RCC 7860 (cell line): ENCODE measurements around the gene NHSL2.

Experiments used
- DNase-seq: peaks from one replicate; pipeline ENCODE4 v3.0.0-alpha.2; 2015; ENCODE audit warnings: low spot score
- FAIRE-seq: peaks from 2 replicates; lab custom pipeline; 2012; peaks lifted over from hg19 to GRCh38; lab: Jason Lieb, UNC

Gene NHSL2

DNA sequence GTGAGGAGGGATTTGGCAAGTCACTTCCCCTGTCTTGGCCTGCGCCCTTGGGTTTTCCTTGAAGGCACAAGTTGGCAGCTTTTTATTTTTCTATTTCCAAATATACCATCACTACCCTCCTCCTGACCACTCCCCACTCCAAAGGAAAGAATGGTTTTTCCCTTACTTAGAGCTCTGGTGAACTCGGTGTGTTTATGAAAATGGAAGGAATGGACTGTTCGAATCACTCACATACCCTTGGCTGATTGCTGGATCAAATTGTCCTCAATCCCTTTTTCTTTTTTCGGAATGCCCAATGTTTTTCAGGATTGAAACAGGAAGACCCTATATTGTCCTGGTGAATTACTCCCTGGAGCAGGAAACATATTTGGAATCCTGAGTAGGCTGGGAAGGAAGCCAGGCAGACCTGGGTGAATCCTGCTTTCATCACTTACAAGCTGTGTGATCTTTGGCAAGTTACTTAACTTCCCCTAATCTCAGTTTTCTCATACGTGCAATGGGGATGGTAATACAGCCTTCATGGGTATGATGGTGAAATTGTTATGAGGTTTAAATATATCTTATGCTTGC is 150.4 kb downstream of the NHSL2 start:
- FAIRE-seq (no peak), DNase-seq (no peak)

DNA sequence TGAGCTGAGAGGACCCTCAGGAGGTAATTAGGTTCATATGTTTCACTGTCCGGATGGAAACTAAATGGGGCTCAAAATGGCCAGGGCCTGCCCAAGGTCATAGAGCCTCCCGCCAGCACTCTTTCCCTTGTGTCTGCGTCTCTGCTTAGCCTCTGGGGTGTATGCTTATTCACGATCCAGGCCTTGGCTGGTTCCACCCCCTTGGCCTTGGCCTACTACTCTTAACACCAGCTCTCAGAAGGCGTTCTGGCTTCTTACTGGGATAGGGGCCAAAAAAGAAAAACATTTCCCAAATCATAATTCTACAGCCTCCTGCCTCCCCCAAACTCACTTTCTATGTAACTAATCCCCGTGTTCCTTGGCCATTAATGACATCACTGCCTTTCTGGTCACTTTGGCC is 152.3 kb downstream of the NHSL2 start:
- no peak for FAIRE-seq
- no peak for DNase-seq

DNA sequence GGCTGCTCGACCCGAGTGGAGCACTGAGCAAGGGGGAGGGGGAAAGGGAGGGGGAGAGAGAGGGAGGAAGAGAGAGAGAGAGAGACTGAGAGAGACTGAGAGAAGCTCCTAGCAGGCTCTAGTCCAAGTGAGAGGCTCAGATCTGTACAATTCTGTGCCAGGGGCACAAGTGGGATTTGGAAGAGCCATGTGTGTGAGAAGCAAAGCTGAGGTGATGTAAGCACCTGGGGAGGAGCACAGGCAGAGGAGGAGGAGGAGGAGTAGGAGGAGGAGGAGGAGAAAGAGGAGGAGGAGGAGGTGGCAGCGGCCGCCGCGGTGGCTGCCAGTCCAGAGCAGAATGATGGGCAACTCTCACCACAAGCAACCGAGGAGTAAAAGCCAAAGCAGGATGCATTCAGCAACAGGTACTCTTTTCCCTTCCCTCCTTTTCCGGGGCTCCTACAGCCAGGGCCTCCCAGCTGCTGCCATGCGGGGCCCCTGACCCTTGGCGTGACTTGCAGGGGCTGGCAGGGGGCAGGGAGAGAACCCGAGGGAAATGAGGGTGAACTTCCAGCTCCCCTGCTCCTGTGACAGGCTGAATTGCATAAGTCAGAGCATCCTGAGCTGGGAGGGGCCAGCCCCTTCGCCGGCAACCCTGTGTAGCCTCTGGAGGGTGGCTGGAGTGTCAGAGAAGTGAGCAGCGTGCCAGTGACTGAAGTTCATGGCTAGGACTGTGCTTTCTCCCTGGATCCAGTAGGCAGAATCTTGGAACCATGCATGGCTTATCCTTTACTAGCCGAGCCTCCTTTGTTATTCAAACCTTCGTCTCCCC is 158.9 kb downstream of the NHSL2 start:
- FAIRE-seq: no peak
- DNase-seq: no peak

DNA sequence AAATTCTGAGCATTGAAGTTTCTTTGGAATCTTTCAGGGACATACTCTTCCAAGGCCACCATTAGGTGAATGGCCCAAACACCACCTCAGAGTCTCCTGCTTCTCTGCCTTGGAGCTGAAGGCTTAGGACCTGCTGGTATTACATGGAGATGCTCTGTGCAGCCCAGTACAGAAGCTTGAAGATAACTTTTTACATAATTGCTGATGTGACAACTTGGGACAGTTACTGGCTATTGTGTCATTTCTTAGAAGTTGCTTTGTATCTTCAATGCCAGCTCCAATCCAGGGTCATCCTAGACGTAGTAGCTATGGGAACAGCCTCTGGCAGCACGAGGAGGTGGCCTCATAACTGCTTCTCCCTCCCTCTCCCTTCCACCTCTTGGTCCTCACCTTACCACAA is 160.6 kb downstream of the NHSL2 start:
- DNase-seq: no peak
- no peak for FAIRE-seq

DNA sequence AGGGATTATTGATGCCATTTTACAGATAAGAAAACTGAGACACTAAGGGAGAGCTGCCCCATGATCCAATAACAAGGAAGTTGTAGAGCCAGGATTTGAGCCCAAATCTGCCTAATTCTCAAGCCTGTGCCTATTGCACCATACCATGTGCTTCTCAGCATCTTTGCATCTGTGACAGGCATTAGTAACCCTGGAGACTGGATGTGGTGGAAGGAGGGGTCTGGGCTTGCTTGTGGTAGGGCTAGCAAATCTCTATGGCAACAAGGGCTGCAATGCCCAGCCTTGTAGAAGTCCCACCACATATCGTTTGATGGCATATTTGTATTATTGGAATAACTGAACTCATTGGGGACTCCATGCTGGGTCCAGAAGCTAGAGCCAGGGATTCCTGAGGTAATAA is 163.0 kb downstream of the NHSL2 start:
- DNase-seq: no peak
- FAIRE-seq: no peak

DNA sequence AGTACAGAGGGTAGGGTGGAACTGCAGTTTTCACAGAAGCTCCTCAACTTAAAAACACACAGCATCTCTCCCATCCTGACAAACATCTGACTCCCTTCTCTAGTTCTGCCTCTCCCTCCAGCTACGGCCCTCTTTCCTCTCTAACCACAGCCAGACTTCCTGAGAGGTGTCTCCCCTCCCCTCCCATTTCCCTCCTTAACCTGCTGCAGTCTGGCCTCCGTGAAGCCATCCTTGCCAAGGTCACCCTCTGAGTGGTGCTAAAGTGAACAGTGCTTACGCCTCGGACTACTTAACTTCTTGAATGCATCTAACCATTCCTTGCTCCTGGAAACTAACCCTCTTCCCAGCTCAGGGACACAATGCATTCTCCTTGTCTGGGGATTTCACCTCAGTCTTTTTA is 167.8 kb downstream of the NHSL2 start:
- DNase-seq (no peak), FAIRE-seq (no peak)

DNA sequence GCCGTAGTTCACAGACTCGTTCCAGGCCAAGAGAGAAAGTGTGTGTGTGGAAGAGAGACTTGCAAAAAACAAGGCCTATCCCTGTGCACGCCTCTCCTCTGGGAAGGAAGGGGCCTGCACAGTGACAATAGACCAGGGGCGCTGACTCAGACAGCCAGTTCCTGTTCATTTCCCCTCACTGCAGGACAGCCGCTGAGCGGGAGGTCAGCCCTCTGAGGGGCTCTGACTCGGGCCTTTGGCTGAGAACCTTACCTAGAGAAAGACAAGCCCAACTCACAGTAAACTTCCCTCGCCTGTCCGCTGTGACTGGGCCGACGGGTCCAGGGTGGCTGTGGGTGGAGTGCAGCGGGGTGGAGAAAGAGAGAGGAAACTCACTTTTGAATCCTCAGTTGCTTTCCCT is 169.0 kb downstream of the NHSL2 start:
- FAIRE-seq: no peak

DNA sequence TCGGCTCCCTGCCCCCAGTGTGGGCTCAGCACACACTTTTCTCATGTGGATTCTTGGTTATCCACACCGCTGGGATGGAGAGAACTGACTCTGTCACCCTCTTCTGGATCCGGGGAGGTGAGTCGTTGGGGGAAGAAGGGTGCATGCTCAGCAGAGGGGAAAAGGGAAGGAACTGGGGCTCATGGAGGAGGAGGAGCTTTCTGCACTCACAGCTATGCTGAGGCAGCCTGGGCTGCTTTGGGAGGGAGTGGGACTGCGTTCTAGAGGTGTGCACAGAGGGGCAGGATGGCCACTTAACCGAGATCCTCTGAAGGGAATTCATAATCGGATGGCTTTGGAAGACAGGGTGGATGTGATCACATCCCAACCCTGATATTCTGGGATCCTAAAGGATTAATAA is 169.5 kb downstream of the NHSL2 start:
- DNase-seq: no peak
- no peak for FAIRE-seq

More for the DNA sequence above, 169.0 kb downstream of the NHSL2 start:
- no peak for DNase-seq

DNA sequence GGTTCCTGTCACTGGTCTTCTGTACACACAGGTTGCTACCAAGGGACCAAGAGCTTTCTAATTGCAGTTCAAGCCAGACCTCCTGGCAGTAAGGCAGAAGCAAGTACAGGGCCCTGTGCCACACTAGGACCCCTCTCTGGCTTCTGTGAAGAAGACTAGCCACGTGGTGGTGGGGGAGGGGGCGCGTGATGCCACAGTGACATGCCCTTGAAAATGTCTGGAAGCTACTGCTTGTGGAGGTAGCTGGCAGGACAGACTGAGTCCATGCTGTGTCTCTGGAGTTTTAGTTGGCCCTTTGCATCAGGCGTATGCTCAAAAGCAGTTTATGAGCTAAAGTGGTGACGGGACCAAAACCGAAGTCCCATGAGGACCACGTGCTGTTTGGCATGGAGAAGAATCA is 170.2 kb downstream of the NHSL2 start:
- DNase-seq (no peak), FAIRE-seq (no peak)

DNA sequence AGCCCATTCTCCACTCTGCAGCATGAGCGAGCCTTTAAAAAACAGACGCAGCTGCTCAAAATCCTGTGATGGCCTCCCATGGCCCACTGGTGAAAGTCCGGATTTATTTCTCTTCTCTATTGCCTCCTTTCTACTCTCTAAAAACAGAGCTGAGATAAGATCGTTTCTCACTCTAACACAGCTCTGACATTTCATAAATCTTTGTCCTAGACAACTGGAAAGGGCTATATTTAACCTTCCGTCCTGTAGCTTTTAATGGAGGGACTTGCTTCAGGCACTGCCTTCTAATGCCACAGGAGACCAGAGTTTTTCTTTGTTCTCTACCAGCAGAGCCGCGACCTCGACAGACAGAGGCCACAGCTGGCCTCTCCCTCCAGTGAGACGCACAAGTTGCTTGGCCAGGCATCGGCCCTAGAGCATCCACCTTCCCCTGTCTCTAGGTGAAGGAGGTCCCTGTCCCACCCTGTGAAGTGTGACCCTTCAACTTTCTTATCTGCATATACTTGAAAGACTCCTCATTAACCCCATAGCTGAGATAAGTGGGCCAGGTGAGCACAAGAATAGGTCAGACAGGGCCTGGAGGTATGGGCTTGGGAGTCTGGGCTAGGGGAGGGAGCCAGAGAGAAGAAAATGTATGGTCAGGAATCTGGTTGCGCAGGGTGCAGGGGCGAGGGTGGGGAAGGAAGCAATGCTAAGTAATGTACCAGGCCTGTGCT is 171.1 kb downstream of the NHSL2 start:
- no peak for FAIRE-seq
- DNase-seq: no peak

DNA sequence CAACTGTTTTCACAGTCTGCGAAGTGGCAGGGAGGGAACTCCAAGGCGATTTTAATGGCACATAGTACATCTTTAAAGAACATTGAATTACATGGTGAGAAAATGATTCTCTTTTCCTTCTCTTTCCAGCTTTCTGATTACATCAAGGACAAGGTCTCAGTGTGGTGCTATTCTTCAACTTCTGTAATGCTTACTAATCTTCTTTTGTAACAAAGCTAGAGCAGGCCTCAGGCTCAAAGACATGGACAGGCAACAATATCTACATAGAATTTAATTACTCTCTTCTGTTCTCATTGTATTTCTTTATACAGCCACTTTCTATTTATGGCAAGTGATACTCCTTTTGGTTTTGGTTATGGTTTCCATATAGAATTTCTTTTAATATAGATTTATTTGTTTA is 172.6 kb downstream of the NHSL2 start:
- DNase-seq: no peak
- FAIRE-seq: no peak

DNA sequence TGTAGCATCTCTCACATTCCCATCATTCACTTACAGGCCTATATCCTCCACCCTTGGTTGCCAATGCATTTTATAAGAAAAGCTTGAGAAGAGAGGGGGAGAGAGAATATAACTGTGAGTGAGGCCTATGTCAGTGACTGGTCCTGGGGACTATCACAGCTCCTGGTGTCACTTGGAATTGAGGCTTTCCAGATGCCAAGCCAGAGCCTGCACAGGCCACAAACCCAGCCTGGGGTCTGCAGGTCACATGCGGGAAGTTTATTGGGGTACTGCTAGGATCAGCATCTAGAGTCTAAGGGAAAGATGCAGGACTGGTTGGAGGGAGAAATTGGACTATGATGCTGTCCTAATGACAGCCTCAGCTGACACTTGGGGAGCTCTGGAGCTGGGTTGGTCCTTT is 173.5 kb downstream of the NHSL2 start:
- DNase-seq (no peak), FAIRE-seq (no peak)

DNA sequence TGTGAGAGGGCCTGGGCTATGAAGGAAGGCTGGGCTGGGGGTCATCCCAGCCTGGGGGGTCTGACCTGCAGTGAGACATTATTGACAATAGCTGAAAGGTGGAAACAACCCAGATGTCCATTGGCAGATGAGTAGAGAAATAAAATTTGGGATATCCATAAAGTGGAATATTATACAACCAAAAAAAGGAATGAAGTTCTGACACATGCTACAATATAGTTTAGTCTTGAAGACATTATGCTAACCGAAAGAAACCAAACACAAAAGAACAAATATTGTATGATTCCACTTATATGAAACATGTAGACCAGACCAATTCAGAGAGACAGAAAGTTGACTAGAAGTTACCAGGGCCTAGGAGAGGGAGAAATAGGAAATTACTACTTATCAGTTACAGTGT is 176.3 kb downstream of the NHSL2 start:
- DNase-seq (no peak), FAIRE-seq (no peak)

DNA sequence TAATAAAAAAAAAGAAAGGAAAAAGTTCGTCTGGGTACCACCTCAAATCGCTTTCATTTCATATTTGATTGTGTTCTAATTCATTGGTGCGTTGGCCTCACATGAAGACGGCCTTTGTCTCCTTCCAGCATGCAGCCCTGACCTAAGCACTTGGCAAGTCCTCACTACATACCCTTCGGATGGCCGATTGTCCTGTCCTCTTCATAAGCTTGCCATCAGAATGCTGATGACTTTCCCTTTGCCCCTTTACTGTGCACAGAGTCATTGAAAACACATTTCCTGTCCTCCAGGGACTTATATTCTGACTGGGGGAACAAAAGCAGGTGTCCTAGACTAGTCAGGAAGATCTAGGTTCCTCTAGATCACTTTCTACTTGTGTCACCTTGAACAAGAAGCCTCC is 178.1 kb downstream of the NHSL2 start:
- no peak for FAIRE-seq
- DNase-seq: no peak

DNA sequence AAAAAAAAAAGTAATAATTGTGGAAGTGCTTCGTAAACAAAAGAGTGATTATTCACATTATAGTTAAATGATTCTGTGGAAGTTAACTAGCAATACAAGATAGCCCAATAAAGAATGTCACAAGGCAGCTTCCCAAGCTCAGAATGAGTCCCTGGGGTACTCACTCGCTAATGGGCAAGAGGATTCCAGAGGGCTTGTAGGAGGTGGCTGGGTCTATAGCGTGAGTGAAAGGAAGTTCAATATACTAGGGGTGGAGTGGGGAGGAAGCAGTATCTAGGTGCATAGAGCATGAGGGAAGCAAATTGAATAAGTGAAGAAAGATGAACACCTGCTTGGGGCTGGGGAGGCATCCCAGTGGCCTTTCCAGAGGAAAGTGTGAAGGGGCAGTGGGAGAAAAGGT is 178.6 kb downstream of the NHSL2 start:
- FAIRE-seq: no peak
- no peak for DNase-seq

DNA sequence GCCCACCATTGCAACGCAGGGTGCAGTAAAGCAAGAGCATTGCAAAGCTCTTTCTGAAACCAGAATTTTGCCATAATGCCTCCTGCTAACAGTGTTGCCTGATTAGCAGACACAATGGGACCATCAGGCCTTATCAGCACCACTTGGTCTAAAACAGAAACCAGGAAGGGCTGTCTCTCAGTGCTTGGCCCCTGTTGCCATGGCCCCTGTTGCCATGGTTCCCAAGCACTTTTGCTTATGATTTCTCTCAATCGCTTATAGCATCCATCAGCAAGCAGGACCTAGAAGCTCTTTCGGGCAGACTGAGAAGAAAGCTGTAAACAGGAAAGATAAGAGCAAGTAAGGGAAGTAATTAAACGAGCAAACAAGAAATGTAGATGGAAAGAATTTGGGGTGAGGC is 184.2 kb downstream of the NHSL2 start:
- FAIRE-seq (no peak), DNase-seq (no peak)

DNA sequence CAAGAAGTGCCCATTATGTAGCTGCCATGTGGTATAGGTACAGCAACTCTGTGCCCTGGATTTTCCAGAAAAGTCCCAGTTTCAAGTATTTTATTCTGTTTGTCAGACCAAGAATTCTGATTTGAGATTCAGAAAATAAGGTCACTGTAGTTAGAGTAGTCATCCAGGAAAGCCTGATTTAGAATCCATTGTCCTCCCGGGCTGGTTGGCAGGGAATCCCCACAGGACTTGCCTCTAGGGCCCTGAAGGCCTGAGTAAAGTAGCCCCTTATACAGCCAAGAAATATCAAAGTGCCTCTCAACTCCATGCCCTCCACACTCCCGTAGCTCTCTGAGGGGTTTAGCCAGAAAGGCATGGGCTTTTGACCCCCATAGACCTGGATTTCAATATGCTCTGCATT is 184.7 kb downstream of the NHSL2 start:
- DNase-seq (no peak), FAIRE-seq (no peak)

DNA sequence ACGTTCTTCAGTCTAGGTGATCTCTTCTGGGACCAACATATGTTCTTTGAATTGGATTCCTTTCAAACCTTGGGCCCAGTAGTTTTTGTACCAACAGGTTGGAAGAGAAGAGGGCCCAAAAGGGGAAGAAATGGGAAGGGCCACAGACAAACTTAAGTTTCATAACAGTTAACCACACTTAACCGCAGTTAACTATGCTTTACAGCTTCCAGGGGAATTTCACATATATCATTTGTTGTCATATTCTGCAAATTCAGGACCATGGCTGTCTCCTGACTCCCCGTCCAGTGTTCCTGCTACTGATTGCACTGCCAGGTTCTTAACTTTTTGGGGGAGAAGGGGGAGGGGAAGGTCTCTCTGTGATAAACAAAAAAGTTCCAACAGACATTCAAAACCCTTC is 186.5 kb downstream of the NHSL2 start:
- FAIRE-seq: no peak
- no peak for DNase-seq

DNA sequence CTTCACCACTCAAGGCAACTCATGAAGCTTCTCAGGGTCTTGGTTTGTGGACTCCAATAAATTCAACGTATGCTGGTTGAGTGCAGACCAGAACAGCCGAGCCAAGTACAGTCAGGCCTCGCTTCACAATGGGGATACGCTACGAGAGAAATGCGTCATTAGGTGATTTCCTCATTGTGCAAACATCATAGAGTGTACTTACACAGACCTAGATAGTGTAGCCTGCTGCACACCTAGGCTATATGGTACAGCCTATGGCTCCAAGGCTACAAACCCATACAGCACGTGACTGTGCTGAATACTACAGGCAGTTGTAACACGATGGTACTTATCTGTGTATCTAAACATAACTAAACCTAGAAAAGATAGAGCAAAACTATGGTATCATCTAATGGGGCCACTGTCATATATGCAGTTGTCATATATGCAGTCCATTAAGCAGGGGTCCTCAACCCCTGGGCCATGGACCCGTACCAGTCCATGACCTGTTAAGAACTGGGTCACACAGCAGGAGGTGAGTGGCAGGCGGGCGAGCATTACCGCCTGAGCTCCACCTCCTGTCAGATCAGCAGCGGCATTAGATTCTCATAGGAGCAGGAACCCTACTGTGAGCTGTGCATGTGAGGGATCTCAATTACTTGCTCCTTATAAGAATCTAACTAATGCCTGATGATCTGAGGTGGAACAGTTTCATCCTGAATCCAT is 189.6 kb downstream of the NHSL2 start:
- no peak for DNase-seq
- FAIRE-seq: no peak

DNA sequence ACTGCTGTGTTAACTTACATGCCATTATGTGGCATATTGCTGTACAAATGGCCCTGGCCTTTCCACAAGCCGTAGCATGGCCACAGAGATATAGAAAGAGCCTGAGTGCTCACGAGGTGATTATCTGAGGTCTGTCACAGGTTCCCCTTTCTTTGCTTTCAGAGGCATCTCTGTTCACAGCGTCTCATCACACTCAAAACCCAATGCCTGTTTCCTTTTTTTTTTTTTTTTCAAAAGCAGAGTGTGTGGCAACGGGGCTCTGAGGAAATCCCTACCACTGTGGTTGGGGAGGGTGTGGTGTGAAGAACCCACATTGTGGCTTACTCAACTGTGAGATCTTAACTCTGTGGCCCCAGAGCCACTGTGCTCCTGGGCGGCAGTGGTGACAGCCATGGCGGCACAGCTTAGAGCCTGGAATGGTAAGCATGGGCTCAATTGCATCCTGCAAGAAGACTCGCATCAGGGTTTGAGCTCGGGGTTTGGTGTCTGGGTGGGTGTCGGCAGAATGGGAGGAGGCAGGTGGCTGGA is 190.2 kb downstream of the NHSL2 start:
- DNase-seq (no peak), FAIRE-seq (no peak)

DNA sequence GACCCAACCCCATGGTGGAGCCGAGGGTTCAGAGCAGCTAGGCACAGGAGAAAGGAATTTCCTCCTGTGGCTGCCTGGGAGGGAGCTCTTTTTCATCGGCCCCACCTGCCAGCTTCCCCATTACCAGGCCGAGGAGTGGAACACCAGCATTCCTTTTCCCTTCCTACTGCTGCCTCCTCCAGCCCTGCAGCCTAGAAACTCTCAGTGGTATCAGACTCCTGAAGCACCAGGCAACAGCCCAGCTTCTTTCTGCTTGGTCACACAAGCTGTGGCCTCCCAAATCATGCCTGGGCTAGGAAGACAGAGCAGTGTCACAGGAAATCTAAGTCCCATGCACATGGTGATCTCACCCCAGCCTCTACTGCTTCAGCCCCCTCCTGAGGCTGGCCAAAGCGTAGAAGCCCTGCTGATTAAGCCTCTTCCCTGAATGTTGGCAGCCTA is 191.0 kb downstream of the NHSL2 start:
- no peak for FAIRE-seq
- DNase-seq: no peak
